AG08396 (cell line): ENCODE results near the gene ALOX5.
"Not testable (repeated sequence)": the region's sequence is repeated elsewhere in the genome, so short reads cannot be mapped to it uniquely, and the experiment has no call there.

Experiments used
- DNase-seq: peaks from one replicate; pipeline ENCODE4 v3.0.0; 2012; ENCODE audit warnings: low spot score, mixed read lengths

ALOX5 gene

GRCh38 chr10:45374350-45375052, 485 bp downstream of the ALOX5 start:
- DNase-seq: peak; percentile 5

- no peak for DNase-seq
Measured at GRCh38 chr10:45375101-45375500, 1.1 kb downstream of the ALOX5 start.

GRCh38 chr10:45375716-45376231, 1.8 kb downstream of the ALOX5 start:
- no peak for DNase-seq

GRCh38 chr10:45376371-45376801, 2.4 kb downstream of the ALOX5 start:
- no peak for DNase-seq

- peak; percentile 1 for DNase-seq
Measured at GRCh38 chr10:45377321-45377720, 3.3 kb downstream of the ALOX5 start.

- DNase-seq: peak; percentile 1
Measured at GRCh38 chr10:45377858-45378257, 3.8 kb downstream of the ALOX5 start.

GRCh38 chr10:45378914-45379726, 5.1 kb downstream of the ALOX5 start:
- DNase-seq: peak; percentile 2

GRCh38 chr10:45379891-45380540, 6.0 kb downstream of the ALOX5 start:
- peak; percentile 3 for DNase-seq

GRCh38 chr10:45380903-45381620, 7.0 kb downstream of the ALOX5 start:
- DNase-seq: no peak

GRCh38 chr10:45382591-45382990, 8.6 kb downstream of the ALOX5 start:
- no peak for DNase-seq

- DNase-seq: no peak
Measured at GRCh38 chr10:45383682-45384330, 9.8 kb downstream of the ALOX5 start.

- no peak for DNase-seq
Measured at GRCh38 chr10:45386657-45387056, 12.6 kb downstream of the ALOX5 start.

- DNase-seq: no peak
Measured at GRCh38 chr10:45387096-45387893, 13.3 kb downstream of the ALOX5 start.

GRCh38 chr10:45389671-45390070, 15.7 kb downstream of the ALOX5 start:
- DNase-seq: not testable (repeated sequence)

GRCh38 chr10:45391636-45392035, 17.6 kb downstream of the ALOX5 start:
- not testable (repeated sequence) for DNase-seq

- DNase-seq: no peak
Measured at GRCh38 chr10:45395554-45395953, 21.5 kb downstream of the ALOX5 start.

GRCh38 chr10:45398595-45398994, 24.6 kb downstream of the ALOX5 start:
- DNase-seq: no peak

GRCh38 chr10:45399113-45399512, 25.1 kb downstream of the ALOX5 start:
- DNase-seq: no peak

GRCh38 chr10:45403151-45403550, 29.1 kb downstream of the ALOX5 start:
- DNase-seq: no peak

GRCh38 chr10:45404087-45404769, 30.2 kb downstream of the ALOX5 start:
- no peak for DNase-seq
